Measurements from ENCODE around the gene TRPM3.

DNA sequence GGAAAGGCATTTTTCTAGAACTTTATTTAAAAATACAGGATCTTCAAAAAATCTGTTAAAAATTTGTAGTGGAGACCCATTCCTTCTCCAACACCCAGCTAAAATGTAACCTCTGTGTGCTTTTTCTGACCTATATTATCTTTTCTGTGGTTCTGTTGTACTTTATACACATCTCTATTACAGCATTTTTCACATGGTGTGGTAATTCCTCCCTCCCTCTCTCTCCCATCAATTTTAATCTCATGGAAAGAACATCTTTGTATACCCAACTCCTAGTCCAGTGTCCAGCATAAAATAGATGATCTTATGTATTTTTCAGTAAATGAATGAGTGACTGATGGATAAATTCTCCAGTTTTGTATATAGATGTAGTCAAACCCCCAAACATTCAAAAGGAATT, 523.5 kb downstream of the TRPM3 start:
- TF ChIP-seq, protein P1, sequence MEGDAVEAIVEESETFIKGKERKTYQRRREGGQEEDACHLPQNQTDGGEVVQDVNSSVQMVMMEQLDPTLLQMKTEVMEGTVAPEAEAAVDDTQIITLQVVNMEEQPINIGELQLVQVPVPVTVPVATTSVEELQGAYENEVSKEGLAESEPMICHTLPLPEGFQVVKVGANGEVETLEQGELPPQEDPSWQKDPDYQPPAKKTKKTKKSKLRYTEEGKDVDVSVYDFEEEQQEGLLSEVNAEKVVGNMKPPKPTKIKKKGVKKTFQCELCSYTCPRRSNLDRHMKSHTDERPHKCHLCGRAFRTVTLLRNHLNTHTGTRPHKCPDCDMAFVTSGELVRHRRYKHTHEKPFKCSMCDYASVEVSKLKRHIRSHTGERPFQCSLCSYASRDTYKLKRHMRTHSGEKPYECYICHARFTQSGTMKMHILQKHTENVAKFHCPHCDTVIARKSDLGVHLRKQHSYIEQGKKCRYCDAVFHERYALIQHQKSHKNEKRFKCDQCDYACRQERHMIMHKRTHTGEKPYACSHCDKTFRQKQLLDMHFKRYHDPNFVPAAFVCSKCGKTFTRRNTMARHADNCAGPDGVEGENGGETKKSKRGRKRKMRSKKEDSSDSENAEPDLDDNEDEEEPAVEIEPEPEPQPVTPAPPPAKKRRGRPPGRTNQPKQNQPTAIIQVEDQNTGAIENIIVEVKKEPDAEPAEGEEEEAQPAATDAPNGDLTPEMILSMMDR (IDR thresholded peaks at IDR 0.05) = no peak
- TF ChIP-seq POLR2A (IDR thresholded peaks at IDR 0.05) (no peak), POLR2AphosphoS5 (IDR thresholded peaks at IDR 0.05) (no peak)
